HG02973 (cell line): ENCODE data around the gene BAG3.

Experiments used
- ATAC-seq: cut with Tn5 transposase; IDR thresholded peaks from one replicate; pipeline ENCODE4 v1.9.1; 2021; ENCODE audit warnings: moderate library complexity; ENCODE audit not compliant: unreplicated experiment

Gene BAG3

GRCh38 chr10:119665901-119666708, 14.9 kb downstream of the BAG3 start:
- ATAC-seq = no peak

- no peak for ATAC-seq
Observed at GRCh38 chr10:119666709-119667004, 15.5 kb downstream of the BAG3 start.

- ATAC-seq = no peak
Observed at GRCh38 chr10:119667562-119668328, 16.6 kb downstream of the BAG3 start.

- no peak for ATAC-seq
Observed at GRCh38 chr10:119668461-119668860, 17.3 kb downstream of the BAG3 start.

GRCh38 chr10:119669331-119669730, 18.2 kb downstream of the BAG3 start:
- ATAC-seq = no peak

GRCh38 chr10:119669975-119670640, 18.9 kb downstream of the BAG3 start:
- ATAC-seq = no peak

GRCh38 chr10:119670717-119671116, 19.5 kb downstream of the BAG3 start:
- ATAC-seq = no peak

- ATAC-seq = no peak
Observed at GRCh38 chr10:119671381-119671780, 20.2 kb downstream of the BAG3 start.

GRCh38 chr10:119672291-119672690, 21.1 kb downstream of the BAG3 start:
- no peak for ATAC-seq

- ATAC-seq = no peak
Observed at GRCh38 chr10:119673271-119673670, 22.1 kb downstream of the BAG3 start.

GRCh38 chr10:119675483-119676170, 24.4 kb downstream of the BAG3 start:
- ATAC-seq = no peak

GRCh38 chr10:119677126-119677525, 25.9 kb downstream of the BAG3 start:
- no peak for ATAC-seq

GRCh38 chr10:119677904-119678755, 26.9 kb downstream of the BAG3 start:
- ATAC-seq = no peak

GRCh38 chr10:119679480-119679829, 28.3 kb downstream of the BAG3 start:
- no peak for ATAC-seq

- no peak for ATAC-seq
Observed at GRCh38 chr10:119680050-119680449, 28.9 kb downstream of the BAG3 start.

- ATAC-seq = no peak
Observed at GRCh38 chr10:119680650-119681081, 29.5 kb downstream of the BAG3 start.

- ATAC-seq = peak; percentile 82
Observed at GRCh38 chr10:119686465-119687191, 35.4 kb downstream of the BAG3 start.

GRCh38 chr10:119687192-119688032, 36.2 kb downstream of the BAG3 start:
- ATAC-seq = no peak

GRCh38 chr10:119688033-119688508, 36.9 kb downstream of the BAG3 start:
- ATAC-seq = no peak
